ENCODE results near the gene UBQLNL. TPM values are rescaled to one million over a fixed set of nuclear protein-coding genes. Genes with fewer than 3 reads are reported as not detected.

Gene UBQLNL
- total RNA-seq, 1 experiment from 2014 or later = not detected

GRCh38 chr11:5521540-5521939, 5.0 kb upstream of the UBQLNL start:
- no peaks in the 10 kb centered on the region for H3K9me3 Mint-ChIP-seq
- Histone ChIP-seq H3K4me2 (ENCODE audit: insufficient read depth, insufficient read length, low read length) (no peak overlapping the region), H3K9me3 (ENCODE audit: control insufficient read depth, low read depth, low read length) (no peaks in the 10 kb centered on the region), H3K4me1 (ENCODE audit: insufficient read depth, low read length) (no peaks in the 10 kb centered on the region; the same call in 1 of the 2 replicates), H2BK20ac (ENCODE audit: low read depth, low read length, poor library complexity, severe bottlenecking) (no peak overlapping the region), H4K91ac (ENCODE audit: insufficient read length, low read depth, low read length) (no peak overlapping the region), H3K56ac (ENCODE audit: insufficient read length, low read depth, low read length) (no peak overlapping the region), H2AK5ac (ENCODE audit: insufficient read length, low read length) (no peak overlapping the region), H3K14ac (ENCODE audit: insufficient read depth, low read length) (no peak overlapping the region), H3K79me2 (ENCODE audit: insufficient read depth, low read length) (no peaks in the 10 kb centered on the region), H3K27me3 (ENCODE audit: insufficient read depth, low read length) (no peaks in the 10 kb centered on the region), H2BK120ac (ENCODE audit: low read depth, low read length, poor library complexity, severe bottlenecking) (no peak overlapping the region), H2BK15ac (ENCODE audit: low read depth, low read length) (no peak overlapping the region), H3K4ac (ENCODE audit: low read depth, low read length) (no peak overlapping the region), H3K9ac (ENCODE audit: extremely low read depth, insufficient read length, low read length) (no peak overlapping the region), H3T11ph (ENCODE audit: low read length) (no peak overlapping the region), H3K79me1 (ENCODE audit: insufficient read depth, low read depth, low read length, poor library complexity, severe bottlenecking) (no peaks in the 10 kb centered on the region), H2BK12ac (ENCODE audit: insufficient read length, low read depth, low read length) (no peak overlapping the region), H3K23me2 (ENCODE audit: insufficient read length, low read depth, low read length, poor library complexity, severe bottlenecking) (no peaks in the 10 kb centered on the region), H3K23ac (ENCODE audit: insufficient read length, low read depth, low read length) (no peak overlapping the region), H3K27ac (ENCODE audit: insufficient read length, low read depth, low read length) (no peak overlapping the region), H2AFZ (ENCODE audit: low read length) (no peak overlapping the region), H4K20me1 (ENCODE audit: control insufficient read depth, insufficient read depth, insufficient read length) (no peaks in the 10 kb centered on the region), H4K5ac (ENCODE audit: insufficient read length, low read depth, low read length) (no peak overlapping the region), H2BK5ac (ENCODE audit: insufficient read length, low read length) (no peak overlapping the region), H3K18ac (ENCODE audit: insufficient read length, low read depth, low read length) (no peak overlapping the region), H4K8ac (replicated peaks; ENCODE audit: insufficient read length, low read depth, low read length) (no peak overlapping the region)
- no peak for DNase-seq
- no peak overlapping the region for H3K4me3 Mint-ChIP-seq
- no peaks in the 10 kb centered on the region; a peak in 1 of 7 replicates for H3K36me3 Mint-ChIP-seq (ENCODE audit: insufficient read depth in 1 of 3, low read depth in 3 of 3)
- no CpG with 5 or more reads among the region's 4 CpGs for WGBS (ENCODE audit: extremely low coverage, insufficient read length, low lambda C conversion rate)
- peaks cover 12 to 14% of the 10 kb centered on the region in 2 experiments for H3K4me1 Mint-ChIP-seq
- H3K27ac Mint-ChIP-seq = no peak overlapping the region
- no peak for TF ChIP-seq CTCF (conservative IDR thresholded peaks at IDR 0.05)
- peaks cover 20% of the 10 kb centered on the region for H3K27me3 Mint-ChIP-seq (ENCODE audit: low read depth)
